GM21529 (cell line): ENCODE measurements around the gene LYRM2.
A peak's percentile ranks its signal among the peaks of the same experiment; 100 is the strongest.

Experiments used
- ATAC-seq: cut with Tn5 transposase; IDR thresholded peaks from one replicate; pipeline ENCODE4 v1.9.1; 2021; ENCODE audit not compliant: unreplicated experiment

The LYRM2 gene

GRCh38 chr6:89596484-89596883, 42.1 kb downstream of the LYRM2 start:
- no peak for ATAC-seq

DNA sequence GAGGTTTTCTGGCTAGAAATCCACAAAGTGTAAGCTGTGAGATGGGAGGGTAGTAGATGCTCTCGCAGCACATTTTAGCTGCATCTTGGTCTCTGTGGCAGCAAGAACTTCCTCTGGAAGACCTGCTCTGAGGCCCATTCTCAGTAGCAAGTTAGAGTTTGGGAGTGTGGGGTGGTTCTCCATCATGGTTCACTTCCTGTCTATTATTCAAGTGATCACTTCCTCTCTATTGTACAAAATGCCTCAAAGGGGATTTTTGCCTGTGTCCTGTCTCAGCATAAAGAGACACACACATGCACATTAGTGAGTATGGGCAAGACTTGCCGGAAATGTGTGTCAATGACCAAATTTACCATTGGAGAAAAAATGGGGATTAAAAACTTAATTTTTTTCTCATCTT, 42.5 kb downstream of the LYRM2 start:
- ATAC-seq, result peak; percentile 87

DNA sequence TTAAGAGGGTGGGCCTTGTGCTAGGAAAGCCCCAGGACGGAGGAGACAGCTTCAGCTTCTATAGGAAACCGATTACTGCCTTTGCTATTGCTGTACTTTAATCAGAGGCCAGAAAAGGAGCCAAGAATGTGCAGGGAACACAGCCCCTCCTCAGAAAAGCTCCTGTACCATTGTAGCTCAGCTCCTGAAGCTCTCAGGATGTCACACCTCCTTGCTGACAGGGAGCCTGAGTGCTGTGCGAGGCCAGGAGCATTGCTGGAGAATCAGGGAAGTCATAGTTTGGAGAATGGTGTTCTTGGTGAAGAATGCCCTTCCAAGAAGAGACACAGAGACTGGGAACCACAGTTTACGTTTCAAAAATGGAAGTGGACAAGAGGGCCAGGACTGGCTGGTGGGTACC, 46.8 kb downstream of the LYRM2 start:
- no peak for ATAC-seq

GRCh38 chr6:89590133-89590532, 48.4 kb downstream of the LYRM2 start:
- no peak for ATAC-seq

GRCh38 chr6:89589297-89590025, 49.1 kb downstream of the LYRM2 start:
- no peak for ATAC-seq

GRCh38 chr6:89585154-89585553, 53.4 kb downstream of the LYRM2 start:
- no peak for ATAC-seq

- no peak for ATAC-seq
These were observed 54.0 kb downstream of the LYRM2 start for GRCh38 chr6:89584539-89584938.

DNA sequence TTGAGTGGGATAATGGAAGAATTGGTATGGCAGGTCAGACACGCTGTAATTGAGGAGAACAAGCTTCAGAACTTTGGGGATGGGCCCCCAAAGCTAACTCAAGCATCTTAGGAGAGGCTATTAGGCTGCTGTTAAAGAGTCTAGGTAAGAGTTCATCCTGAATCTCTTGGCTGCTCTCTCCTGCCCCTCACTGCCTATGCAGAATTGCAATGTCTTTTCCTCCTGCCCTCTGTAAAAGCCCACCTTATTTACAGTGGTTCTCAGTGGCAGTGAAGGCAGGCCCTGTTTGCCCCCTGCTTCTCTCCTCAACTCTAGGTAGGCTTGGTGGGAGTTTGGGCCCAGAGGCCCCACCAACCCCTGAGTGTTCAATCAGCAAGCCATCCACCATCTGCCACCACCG, 55.0 kb downstream of the LYRM2 start:
- ATAC-seq, result no peak

DNA sequence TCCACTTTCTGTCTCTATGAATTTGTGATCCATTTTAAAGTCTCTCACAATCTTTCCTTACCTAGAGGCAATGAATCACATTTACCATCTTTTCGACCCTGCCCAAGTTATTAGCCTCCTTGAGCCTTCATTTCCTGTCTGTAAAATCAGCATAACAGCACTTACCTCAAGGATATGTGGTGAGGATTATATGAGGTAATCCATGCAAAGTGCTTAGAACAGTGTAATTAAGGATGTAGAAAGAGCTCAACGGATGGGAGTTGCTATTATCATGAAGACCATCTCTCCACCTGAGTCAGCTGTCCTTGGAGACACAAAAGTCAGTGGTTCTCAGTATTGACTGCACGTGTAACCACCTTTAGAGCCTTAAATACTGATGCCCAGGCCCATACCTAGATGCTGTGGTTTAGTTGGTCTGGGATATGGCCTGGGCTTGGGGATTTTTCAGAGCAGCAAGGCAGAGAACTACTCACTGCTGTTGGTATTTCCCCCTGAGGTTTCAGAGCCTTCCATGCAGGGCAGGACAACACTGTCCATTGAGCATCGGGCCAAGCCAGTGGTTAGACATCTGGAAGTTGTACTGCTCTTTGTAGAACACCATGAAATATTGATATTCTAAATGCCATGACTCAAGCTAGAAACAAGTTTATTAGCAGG, 55.8 kb downstream of the LYRM2 start:
- no peak for ATAC-seq

GRCh38 chr6:89581689-89582088, 56.9 kb downstream of the LYRM2 start:
- no peak for ATAC-seq

GRCh38 chr6:89580997-89581666, 57.4 kb downstream of the LYRM2 start:
- no peak for ATAC-seq

DNA sequence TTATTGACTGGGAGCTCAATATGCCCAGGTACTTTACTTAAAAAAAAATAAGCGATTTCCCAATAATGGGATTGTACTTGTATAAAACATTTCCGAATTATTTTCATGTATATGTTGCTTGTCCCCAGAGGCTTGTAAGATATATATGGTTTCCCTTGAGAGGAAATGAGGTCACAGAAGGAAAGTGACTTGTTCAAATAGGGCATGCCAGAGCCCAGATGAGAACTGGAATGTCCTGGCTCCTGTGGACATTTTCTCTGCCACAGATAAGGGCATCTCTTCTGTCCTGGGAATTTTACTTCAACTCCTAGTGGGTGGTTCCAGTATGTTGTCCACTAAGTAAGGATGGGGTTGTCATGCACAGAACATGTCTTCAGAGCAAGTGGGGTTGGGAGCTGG, 63.0 kb downstream of the LYRM2 start:
- peak; percentile 31 for ATAC-seq

DNA sequence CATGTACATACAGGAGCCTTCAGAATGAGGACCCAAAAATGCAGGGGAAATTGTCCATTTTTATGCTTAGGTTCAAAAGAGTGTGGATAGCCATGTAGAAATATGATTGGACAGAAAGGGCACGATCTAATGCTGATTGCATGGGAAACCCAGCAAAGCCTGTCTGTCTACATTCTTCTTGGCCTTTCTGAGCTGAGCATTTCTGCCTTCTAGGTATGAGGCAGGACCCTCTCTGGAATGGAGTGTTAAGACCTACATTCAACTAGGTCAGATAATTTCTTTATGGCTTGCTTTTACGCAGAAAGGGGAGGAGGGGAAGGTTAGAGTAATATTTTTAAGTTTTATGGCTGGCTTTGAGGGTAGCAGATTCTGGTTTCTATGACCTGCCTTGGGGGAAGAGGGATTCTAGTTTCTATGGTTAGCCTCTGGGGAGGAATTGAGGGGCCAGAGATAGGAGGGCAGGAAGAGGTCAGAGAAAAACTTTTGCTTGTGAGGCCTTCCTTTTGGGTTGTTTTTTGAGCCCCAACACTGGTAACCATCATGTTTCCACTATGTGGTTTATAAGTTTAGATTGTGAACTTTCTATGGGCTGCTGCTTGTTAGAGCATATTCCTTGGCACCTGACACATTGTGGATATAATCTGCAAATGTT, 63.5 kb downstream of the LYRM2 start:
- peak; percentile 55 for ATAC-seq

DNA sequence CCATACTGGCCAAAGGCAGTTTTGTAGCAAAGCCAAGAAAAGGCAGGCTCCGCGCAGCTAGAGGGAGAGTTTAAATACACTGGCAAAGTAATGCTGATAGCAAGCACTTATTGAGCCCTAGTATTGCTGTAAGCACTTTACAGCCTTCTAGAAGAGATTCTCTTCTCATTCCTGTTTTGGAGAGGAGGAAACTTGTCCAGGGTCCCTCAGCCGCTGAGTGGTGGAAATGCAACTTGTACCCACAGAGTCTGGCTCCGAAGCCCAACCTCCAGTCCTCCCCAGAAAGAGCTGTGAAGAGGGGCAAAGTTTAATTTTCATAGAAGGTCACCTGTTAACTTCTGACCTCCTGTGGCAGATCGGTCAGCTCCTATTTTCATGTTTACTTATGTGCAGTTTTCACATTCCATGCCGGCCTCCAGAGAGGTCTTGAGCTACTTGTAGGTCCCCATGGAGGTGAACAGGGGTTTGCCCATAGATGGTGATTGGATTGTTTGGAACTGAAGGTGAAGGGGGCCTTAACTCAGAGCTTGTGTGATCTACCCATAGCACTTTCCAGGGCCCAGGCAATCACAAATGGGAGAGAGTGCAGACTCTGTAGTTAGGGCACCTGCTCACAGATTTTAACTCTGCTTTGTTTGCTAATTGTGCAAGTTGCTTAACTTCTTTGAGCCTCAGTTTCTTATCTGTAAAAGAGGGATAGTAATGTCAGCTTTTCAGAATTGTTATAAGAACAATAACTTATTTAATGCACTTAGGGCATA, 70.7 kb downstream of the LYRM2 start:
- no peak for ATAC-seq

DNA sequence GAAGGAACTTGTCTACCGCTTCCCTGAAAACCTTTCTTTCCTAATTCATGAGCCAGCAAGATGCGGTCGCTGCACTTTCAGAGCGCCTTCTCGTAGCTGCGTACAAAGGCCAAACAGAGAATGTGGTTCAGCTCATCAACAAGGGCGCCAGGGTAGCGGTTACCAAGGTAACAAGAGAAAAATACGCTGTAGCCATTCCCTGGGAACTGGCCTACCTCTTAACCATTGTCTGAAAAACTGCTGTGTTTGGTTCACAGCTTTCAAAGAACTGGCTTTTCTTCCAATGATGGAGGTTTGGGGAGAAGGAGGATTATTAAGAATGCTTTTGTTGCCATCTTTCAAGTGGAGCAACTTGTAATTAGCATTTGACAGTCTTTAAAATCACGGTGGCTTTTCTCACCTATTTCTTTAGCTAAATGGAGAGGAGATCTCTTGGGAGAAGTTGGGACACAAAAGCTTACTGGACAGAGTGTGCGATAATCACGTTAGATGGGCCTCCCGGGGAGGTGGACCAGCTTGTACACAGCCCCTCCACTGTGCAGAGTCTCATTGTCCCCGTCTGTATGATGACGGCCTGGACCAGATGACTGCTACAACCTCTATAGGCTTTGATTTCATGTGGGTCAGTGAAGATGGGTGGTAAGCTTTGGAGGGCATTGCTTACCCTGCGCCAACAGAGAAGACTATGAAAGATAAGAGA, 71.5 kb downstream of the LYRM2 start:
- ATAC-seq, result no peak

GRCh38 chr6:89566008-89566800, 72.3 kb downstream of the LYRM2 start:
- no peak for ATAC-seq

GRCh38 chr6:89564752-89565427, 73.7 kb downstream of the LYRM2 start:
- ATAC-seq, result no peak

GRCh38 chr6:89563866-89564265, 74.7 kb downstream of the LYRM2 start:
- no peak for ATAC-seq
